Chondrocyte (in vitro differentiated cells): ENCODE data around the gene FRMD1. TPM values are rescaled to one million over a fixed set of nuclear protein-coding genes. Genes with fewer than 3 reads are reported as not detected.

Experiments used
- DNase-seq: peaks from one replicate; pipeline ENCODE4 v3.0.0; 2021; ENCODE audit warnings: mixed read lengths, low spot score
- H3K27ac Mint-ChIP-seq: one replicate; pipeline ENCODE4 v1.8.0; 2021; ENCODE audit warnings: mild to moderate bottlenecking, moderate library complexity, mixed read lengths; ENCODE audit not compliant: unreplicated experiment
- H3K27me3 Mint-ChIP-seq: 2 replicates; pipeline ENCODE4 v1.8.0; 2021; ENCODE audit warnings: low read depth, mixed read lengths
- H3K36me3 Mint-ChIP-seq: 2 replicates; pipeline ENCODE4 v1.8.0; 2021; ENCODE audit warnings: low read depth, mixed read lengths
- H3K4me1 Mint-ChIP-seq: 2 replicates; pipeline ENCODE4 v1.8.0; 2021; ENCODE audit warnings: low read depth, mild to moderate bottlenecking, mixed read lengths
- H3K4me3 Mint-ChIP-seq: one replicate; pipeline ENCODE4 v1.8.0; 2021; ENCODE audit warnings: mild to moderate bottlenecking, moderate library complexity, mixed read lengths; ENCODE audit not compliant: unreplicated experiment
- H3K9me3 Mint-ChIP-seq: 2 replicates; pipeline ENCODE4 v1.8.0; 2021; ENCODE audit warnings: low read depth, mixed read lengths
- total RNA-seq: library from RNA; stranded (reverse); gene quantifications from 3 replicates; pipeline ENCODE4 v1.2.1, GENCODE V29; 2021
- TF ChIP-seq, protein P1 (sequence below): fragments of 200-600 bp; sonication (generic); IDR thresholded peaks from 2 replicates; pipeline ENCODE4 v1.5.0; 2021; ENCODE audit warnings: antibody characterized with exemption, mild to moderate bottlenecking, moderate library complexity

The FRMD1 gene
- total RNA-seq, 1 donor from 2014 or later, result 0.20 TPM

DNA sequence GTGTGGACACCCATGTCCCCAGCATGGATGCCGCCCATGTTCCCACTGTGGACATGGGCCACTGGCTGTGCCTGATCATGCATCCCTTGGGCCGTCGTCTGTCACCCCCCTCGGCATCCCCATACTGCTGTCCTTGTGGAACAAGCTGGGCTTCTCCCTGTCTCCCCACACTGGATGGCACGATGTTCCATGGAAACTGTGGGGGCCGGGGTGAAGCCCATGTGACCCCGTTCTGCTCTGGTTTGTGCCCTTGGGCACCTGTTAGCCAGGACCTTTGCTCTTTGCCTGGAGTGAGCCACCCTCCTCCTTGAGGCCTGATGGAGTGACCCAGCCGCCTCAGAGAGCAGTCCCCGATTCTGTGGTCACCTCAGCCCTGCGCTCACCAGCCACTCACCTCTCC, 7.6 kb upstream of the FRMD1 start:
- Mint-ChIP-seq H3K27ac (no peak overlapping the region), H3K4me1 (peaks cover 22% of the 10 kb centered on the region), H3K36me3 (no peaks in the 10 kb centered on the region), H3K27me3 (peaks cover 26% of the 10 kb centered on the region), H3K9me3 (no peaks in the 10 kb centered on the region), H3K4me3 (no peak overlapping the region)
- TF ChIP-seq, protein P1, sequence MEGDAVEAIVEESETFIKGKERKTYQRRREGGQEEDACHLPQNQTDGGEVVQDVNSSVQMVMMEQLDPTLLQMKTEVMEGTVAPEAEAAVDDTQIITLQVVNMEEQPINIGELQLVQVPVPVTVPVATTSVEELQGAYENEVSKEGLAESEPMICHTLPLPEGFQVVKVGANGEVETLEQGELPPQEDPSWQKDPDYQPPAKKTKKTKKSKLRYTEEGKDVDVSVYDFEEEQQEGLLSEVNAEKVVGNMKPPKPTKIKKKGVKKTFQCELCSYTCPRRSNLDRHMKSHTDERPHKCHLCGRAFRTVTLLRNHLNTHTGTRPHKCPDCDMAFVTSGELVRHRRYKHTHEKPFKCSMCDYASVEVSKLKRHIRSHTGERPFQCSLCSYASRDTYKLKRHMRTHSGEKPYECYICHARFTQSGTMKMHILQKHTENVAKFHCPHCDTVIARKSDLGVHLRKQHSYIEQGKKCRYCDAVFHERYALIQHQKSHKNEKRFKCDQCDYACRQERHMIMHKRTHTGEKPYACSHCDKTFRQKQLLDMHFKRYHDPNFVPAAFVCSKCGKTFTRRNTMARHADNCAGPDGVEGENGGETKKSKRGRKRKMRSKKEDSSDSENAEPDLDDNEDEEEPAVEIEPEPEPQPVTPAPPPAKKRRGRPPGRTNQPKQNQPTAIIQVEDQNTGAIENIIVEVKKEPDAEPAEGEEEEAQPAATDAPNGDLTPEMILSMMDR, result no peak
- peak; percentile 65 for DNase-seq

DNA sequence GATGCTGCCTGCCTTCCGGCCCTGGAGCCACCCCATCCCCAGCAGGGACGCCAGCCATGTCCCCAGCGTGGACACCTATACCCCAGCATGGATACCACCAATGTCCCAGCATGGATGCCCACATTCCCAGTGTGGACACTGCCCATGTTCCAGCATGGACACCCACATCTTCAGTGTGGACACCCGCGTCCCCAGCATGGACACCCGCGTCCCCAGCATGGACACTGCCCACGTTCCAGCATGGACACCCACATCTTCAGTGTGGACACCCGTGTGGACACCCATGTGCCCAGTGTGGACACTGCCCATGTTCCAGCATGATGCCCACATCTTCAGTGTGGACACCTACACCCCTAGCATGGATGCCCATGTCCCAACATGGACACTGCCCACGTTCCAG, 7.1 kb upstream of the FRMD1 start:
- no peak overlapping the region for H3K27ac Mint-ChIP-seq
- TF ChIP-seq, protein P1, result no peak
- H3K9me3 Mint-ChIP-seq, result no peaks in the 10 kb centered on the region
- H3K36me3 Mint-ChIP-seq, result no peaks in the 10 kb centered on the region
- H3K27me3 Mint-ChIP-seq, result peaks cover 28% of the 10 kb centered on the region
- H3K4me1 Mint-ChIP-seq, result peaks cover 22% of the 10 kb centered on the region
- H3K4me3 Mint-ChIP-seq, result no peak overlapping the region
- no peak for DNase-seq

DNA sequence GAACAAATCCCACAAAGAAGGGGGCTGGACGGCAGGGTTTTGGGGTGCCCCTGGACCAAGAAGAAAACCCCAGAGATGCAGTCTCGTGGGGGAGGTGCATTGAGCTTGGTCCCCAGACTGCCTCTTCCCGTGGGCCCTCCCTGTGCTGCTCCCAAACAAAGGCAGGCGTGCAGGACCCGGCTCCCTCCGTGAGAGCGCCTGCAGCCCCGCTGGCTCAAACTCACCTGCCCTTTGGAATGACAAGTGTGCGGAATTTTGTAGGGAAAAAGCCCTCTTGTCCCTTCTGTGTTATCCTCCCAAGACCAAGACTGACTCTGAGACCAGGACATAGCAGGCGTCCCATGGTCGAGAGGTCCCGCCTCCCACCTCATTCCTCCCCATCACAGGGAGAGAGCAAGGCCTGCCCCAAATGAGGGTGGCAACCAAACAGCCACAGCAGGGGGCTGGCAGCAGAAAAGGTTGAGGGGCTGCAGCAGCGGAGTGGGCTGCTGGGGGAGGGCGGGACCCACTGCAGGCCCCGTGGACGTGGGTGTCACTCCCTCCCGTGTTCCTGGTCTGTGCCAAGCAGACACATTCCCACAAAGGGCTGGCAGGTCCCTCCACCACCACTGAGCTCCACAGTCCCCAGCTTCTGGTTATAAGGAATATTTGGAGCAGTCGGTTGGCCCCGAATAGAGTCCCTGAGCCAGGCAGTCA, 5.6 kb upstream of the FRMD1 start:
- TF ChIP-seq, protein P1, result no peak
- H3K36me3 Mint-ChIP-seq, result no peaks in the 10 kb centered on the region
- H3K27ac Mint-ChIP-seq, result no peak overlapping the region
- H3K4me3 Mint-ChIP-seq, result no peak overlapping the region
- DNase-seq, result no peak
- H3K9me3 Mint-ChIP-seq, result no peaks in the 10 kb centered on the region
- H3K27me3 Mint-ChIP-seq, result peaks cover 25% of the 10 kb centered on the region
- H3K4me1 Mint-ChIP-seq, result peaks cover 22% of the 10 kb centered on the region

DNA sequence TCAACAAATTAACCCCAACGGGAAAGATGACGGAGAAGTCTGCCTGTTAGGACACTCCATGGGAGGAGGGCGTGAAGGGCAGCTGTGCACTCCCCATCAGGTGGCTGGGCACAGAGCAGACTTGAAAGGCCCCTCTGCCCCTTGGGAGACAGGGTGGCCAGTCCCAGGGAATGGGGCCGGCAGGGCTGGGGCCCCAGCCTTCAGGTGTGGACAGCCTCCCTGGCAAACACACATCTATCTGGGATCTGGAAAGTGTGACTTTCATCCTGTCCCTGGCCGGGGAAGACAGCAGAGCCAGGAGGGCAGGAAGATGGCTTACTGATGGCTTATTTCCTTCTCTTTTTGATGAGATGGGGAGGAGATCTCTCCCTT, 4.5 kb upstream of the FRMD1 start:
- H3K9me3 Mint-ChIP-seq, result no peaks in the 10 kb centered on the region
- no peak overlapping the region for H3K4me3 Mint-ChIP-seq
- TF ChIP-seq, protein P1, result no peak
- peaks cover 19% of the 10 kb centered on the region for H3K4me1 Mint-ChIP-seq
- H3K27me3 Mint-ChIP-seq, result peaks cover 25% of the 10 kb centered on the region
- no peak overlapping the region for H3K27ac Mint-ChIP-seq
- no peaks in the 10 kb centered on the region for H3K36me3 Mint-ChIP-seq
- no peak for DNase-seq

DNA sequence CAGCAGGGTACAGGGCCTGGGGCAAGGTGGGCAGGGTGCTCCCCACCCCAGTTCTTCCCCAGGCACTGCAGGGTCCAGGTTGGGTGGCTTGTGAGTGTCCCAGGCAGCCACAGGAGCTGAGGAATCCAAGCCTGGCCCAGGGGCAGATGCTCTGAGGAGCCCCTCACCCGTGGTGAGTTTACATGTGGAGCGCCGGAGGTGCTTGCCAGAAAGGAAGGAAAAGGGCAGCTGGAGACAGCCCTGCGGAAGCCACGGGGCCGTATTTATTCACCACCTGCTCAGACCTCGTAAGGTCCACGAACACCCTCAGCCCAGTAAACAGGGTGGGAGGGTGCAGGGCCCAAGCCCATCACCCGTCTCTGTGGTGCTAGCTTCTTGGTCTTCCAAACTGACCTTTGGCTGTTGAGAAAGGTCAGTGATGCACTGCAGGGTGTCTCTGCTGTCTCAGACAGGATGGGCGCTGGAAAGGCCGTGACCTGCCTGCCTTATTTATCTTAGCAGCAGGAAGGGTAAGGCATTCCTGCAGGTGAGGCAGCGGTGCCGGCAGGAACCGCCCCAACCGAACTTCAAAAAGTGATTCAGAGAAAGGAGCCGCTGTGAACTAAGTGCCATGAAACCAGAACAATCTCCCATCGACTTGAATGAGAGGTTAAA, 4.0 kb upstream of the FRMD1 start:
- no peak overlapping the region for H3K4me3 Mint-ChIP-seq
- no peak for DNase-seq
- H3K27me3 Mint-ChIP-seq, result peaks cover 25% of the 10 kb centered on the region
- H3K27ac Mint-ChIP-seq, result no peak overlapping the region
- H3K9me3 Mint-ChIP-seq, result no peaks in the 10 kb centered on the region
- no peaks in the 10 kb centered on the region for H3K36me3 Mint-ChIP-seq
- TF ChIP-seq, protein P1, result no peak
- H3K4me1 Mint-ChIP-seq, result peaks cover 18% of the 10 kb centered on the region
